DMS 273 (cell line): ENCODE measurements around the gene ADAMTS16.
"Not testable (repeated sequence)": the region's sequence is repeated elsewhere in the genome, so short reads cannot be mapped to it uniquely, and the experiment has no call there.

Source experiments
- DNase-seq: peaks from one replicate; lab custom pipeline; 2025; ENCODE audit not compliant: unreplicated experiment; lab: John Stamatoyannopoulos, UW

Gene ADAMTS16

GRCh38 chr5:5139777-5140478 is at the start of gene ADAMTS16:
TSS of gene ADAMTS16 (plus strand) at chr5:5140330. CDS start at chr5:5140468, 138 bp downstream.
- peak; percentile 13 for DNase-seq

DNA sequence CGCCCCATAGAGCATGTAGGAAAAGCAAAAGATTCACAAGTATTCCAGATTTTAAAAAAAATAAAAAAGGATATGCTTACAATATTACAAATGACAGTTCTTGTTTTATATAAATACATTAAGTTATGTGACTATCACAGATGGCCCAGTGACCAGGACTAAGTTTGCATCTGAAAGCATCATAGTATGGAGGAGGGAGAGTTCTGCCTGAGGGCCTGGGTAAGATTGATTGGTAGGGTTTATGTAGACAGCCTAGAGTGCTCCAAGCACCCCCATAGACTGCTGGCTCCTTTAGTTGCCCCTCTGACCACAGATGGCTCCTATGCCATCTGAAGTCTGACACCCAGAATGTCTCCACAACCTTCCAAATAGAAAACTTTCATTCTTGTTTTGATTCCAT is 48.0 kb upstream of the ADAMTS16 start:
- DNase-seq: no peak

DNA sequence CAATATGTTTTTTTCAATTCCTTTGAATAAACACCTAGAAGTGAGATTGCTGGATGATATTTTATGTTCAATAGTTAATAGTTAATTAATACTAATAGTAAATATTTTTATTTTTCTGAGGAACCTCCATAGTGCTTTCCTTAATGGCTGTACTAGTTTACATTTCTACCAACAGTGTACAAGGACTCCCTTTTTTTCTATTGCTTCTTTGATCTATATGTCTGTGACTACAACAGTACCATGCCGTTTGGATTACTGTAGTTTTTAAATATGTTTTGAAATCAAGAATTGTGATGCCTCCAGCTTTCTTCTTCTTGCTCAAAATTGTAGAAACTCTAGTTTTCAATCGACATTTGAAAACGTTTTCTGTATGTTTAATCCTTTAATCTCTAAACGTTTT is 39.5 kb upstream of the ADAMTS16 start:
- no peak for DNase-seq

GRCh38 chr5:5101676-5102075 is 38.5 kb upstream of the ADAMTS16 start:
- no peak for DNase-seq

GRCh38 chr5:5103245-5103644 is 36.9 kb upstream of the ADAMTS16 start:
- no peak for DNase-seq

GRCh38 chr5:5104550-5104949 is 35.6 kb upstream of the ADAMTS16 start:
- DNase-seq: no peak

DNA sequence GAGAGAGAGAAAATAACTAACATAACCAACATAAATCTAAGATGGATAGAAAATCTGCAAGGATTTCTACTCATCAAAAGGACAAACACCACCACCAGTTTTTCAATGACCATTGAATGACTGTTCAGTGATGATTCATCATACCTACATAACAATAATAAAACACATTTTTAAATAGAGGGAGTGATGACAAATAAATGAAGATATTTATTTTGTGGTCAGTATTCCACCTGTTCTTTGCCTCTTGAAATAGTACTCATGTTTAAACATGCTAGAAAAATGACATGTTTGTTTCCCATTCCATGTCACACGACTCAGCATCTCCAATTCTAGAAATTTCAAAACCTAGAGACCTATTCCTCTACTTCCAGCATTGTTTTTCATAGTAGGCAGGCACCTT is 34.6 kb upstream of the ADAMTS16 start:
- DNase-seq: no peak

DNA sequence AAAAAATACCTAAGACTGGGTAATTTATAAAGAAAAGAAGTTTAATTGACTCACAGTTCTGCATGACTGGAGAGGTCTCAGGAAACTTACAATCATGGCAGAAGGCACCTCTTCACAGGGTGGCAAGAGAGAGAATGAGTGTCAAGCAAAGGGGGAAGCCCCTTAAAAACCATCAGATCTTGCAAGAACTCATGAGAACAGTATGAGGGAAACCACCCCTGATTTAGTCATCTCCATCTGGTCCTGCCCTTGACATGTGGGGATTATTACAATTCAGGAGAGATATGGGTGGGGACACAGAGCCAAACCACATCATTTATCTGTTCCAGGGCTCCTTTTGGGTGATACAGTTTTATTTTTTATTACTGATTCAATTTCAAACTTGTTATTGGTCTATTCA is 23.2 kb upstream of the ADAMTS16 start:
- no peak for DNase-seq

GRCh38 chr5:5122776-5123175 is 17.4 kb upstream of the ADAMTS16 start:
- no peak for DNase-seq

GRCh38 chr5:5124231-5124630 is 15.9 kb upstream of the ADAMTS16 start:
- DNase-seq: no peak

DNA sequence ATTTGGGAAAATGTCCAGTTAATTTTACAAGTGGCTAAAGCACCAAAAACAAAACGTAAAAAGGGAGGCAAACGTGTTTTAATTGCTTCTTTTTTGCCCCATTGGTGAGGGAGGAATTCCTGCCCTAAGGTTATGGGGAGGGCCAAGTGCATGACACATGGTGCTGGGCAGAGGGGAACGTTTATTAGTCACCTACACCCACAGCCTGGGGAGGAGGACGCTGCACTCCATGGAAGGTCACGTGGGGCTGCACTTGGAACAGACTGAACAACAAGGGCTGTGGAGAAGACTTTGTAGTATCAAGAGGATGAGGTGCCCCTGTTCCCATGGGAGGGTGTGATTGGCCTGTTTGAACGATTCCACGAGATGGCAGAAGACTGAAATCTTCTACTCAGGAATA is 13.7 kb upstream of the ADAMTS16 start:
- no peak for DNase-seq

GRCh38 chr5:5128766-5129165 is 11.4 kb upstream of the ADAMTS16 start:
- DNase-seq: no peak

DNA sequence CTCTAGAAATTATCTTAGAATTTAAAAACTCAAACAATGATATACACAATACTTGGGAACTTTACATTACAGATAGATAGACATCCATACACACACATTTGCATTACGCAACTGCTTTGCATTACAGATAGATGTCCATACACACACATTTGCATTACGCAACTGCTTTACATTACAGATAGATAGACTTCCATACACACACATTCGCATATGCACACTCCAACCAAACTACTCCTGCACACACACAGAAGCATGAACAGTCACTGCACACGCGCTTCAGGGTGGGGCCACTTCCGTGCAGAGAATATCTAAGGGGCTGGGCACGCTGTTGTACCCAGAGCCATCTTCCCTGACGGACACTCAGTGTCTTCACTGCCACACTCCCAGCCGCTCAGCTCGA is 7.9 kb upstream of the ADAMTS16 start:
- DNase-seq: no peak

DNA sequence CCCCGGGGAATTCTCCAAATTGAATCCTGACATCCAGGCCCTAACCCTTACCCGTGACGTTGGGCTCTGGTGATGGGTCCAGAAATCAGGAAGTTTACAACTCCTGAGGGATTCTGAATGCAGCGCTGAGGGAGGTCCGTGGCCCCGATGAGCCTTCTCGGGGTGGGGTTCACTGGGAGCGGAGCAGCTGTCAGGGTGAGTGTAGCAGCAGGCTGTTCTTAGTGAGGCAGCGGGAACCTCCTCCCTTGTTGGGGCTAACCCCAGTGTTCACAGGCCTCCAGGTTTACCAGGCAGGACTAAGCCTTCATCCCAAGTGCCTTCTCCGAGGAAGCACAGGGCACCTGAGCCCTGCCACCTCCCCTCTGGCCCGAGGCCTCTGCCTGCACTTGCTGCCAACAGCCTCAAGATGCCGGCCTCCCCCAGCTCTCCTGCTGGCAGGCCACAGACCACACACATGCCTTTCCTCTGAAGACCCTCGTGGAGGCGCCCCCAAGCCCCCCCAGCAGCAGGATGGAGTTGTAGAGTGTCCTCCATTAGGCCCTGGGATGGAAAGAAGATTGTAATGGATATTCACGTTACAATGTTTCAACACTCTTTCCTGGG is 7.3 kb upstream of the ADAMTS16 start:
- no peak for DNase-seq

DNA sequence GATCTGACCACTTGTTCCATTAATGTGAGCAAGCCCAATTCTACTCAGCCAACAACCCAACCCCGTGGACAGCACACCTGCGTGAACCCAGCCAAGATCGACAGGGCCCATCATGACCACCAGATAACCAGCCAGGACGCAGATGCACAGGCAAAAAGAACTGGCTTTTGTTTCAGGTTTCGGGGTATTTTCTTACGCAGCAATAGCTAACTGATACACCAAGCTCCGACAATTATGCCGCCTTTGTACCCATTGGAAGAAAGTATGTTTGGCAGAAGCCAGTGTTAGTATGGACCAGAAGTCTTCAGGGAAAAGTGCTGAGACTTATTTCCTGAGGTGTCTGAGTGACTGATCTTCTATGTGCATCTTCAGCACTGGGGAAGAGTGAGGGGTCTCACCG is 6.0 kb upstream of the ADAMTS16 start:
- DNase-seq: no peak

GRCh38 chr5:5135957-5136676 is 4.0 kb upstream of the ADAMTS16 start:
- DNase-seq: no peak

DNA sequence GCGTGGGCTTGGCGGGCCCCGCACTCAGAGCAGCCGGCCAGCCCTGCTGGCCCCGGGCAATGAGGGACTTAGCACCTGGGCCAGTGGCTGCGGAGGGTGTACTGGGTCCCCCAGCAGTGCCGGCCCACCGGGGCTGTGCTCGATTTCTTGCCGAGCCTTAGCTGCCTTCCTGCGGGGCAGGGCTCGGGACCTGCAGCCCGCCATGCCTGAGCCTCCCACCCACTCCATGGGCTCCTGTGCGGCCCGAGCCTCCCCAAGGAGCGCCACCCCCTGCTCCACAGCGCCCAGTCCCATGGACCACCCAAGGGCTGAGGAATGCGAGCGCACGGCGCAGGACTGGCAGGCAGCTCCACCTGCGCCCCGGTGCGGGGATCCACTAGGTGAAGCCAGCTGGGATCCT is 2.3 kb upstream of the ADAMTS16 start:
- not testable (repeated sequence) for DNase-seq

- DNase-seq: no peak
Observed at GRCh38 chr5:5139336-5139776, 774 bp upstream of the ADAMTS16 start.

GRCh38 chr5:5140479-5141338 is 579 bp downstream of the ADAMTS16 start:
- DNase-seq: peak; percentile 20

DNA sequence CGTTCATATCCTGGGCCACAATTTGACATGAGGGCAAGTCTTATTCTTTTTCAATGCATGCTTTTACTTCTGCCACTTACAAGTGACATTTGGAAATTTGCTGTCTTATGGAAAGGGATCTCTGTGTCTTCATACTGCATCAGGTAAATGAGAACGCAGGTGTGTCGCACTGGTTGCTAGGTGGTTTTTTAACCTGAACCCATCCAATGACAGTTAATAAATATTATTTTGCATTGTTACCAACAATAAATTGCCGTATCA is 1.1 kb downstream of the ADAMTS16 start:
- DNase-seq: no peak
